HCT116 (cell line): ENCODE data around the gene DPYD. TPM values are rescaled to one million over a fixed set of nuclear protein-coding genes. Genes with fewer than 3 reads are reported as not detected.

Source experiments
- ATAC-seq: fragments of 200-7000 bp; cut with Tn5 transposase; 2 replicates; pipeline ENCODE4 v1.9.1; 2020; ENCODE audit warnings: mild to moderate bottlenecking, moderate library complexity
- BruUV-seq: library from RNA; stranded (reverse); fragments of 400-500 nt; replicated peaks from 2 replicates; lab custom pipeline; 2021; lab: Mats Ljungman, UMichigan
- CTCF ChIA-PET: fragments of 300-600 bp; sonication (Branson Sonifier 250); formaldehyde crosslinking; loops from one replicate; lab custom pipeline; 2021; ENCODE audit warnings: antibody characterized with exemption; lab: Charles Lee
- POLR2A ChIA-PET: fragments of 300-600, 350-600 bp; sonication (Branson Sonifier 250); formaldehyde crosslinking; loops from one replicate; lab custom pipeline; 2021; ENCODE audit warnings: antibody characterized with exemption; lab: Charles Lee
- RAD21 ChIA-PET, 2 experiments: fragments of 300-600 bp; sonication (Branson Sonifier 250); formaldehyde crosslinking; loops; one replicate each; lab custom pipeline; 2023; ENCODE audit warnings: low total read pairs in 2 of 2; ENCODE audit not compliant: uncharacterized antibody in 2 of 2, unreplicated experiment in 2 of 2, low non-redundant PET in 1 of 2; lab: Charles Lee
- DNase-seq: peaks from one replicate; pipeline ENCODE4 v3.0.0-alpha.2; 2010; ENCODE audit warnings: low read depth, low spot score
- H2AFZ ChIP-seq: fragments of 200-600 bp; shearing (Covaris generic), sonication (generic); 2 replicates; pipeline ENCODE4 v1.6.1; 2017; ENCODE audit warnings: low read depth, mixed run types, mixed read lengths, antibody characterized with exemption, low read length; ENCODE audit not compliant: poor library complexity, severe bottlenecking
- H3K27ac ChIP-seq: 2 replicates; pipeline ENCODE4 v1.5.1; 2012; ENCODE audit warnings: low read depth, low read length
- H3K27me3 ChIP-seq: fragments of 200-600 bp; sonication (generic); 2 replicates; pipeline ENCODE4 v1.6.1; 2016; ENCODE audit warnings: mixed run types, low read length, mixed read lengths; ENCODE audit not compliant: insufficient read depth
- H3K36me3 ChIP-seq, 2 experiments: fragments of 200-500 bp in 1 of 2; fragments of 200-600 bp in 1 of 2; sonication (Bioruptor generic) in 1 of 2; sonication (generic) in 1 of 2; 2 replicates each; pipeline versions ENCODE4 v1.5.1 to v1.6.1; 2014 to 2016; ENCODE audit warnings: low read length in 2 of 2, inconsistent platforms in 1 of 2, mixed read lengths in 1 of 2, mixed run types in 1 of 2; ENCODE audit not compliant: insufficient read depth in 2 of 2, control insufficient read depth in 1 of 2
- H3K4me1 ChIP-seq, 2 experiments: fragments of 200-600 bp in 1 of 2; sonication (generic) in 1 of 2; 2 replicates each; pipeline versions ENCODE4 v1.5.1 to v1.6.1; 2012 to 2017; ENCODE audit warnings: low read length in 2 of 2, inconsistent platforms in 1 of 2, mild to moderate bottlenecking in 1 of 2, mixed read lengths in 1 of 2, mixed run types in 1 of 2, moderate library complexity in 1 of 2; ENCODE audit not compliant: insufficient read depth in 2 of 2, control insufficient read depth in 1 of 2
- H3K4me2 ChIP-seq: fragments of 200-600 bp; sonication (generic); 2 replicates; pipeline ENCODE4 v1.6.1; 2017; ENCODE audit warnings: mixed run types, low read length, mixed read lengths
- H3K4me3 ChIP-seq, 2 experiments: fragments of 200-600 bp in 1 of 2; sonication (generic) in 1 of 2; replicated peaks in 1 of 2; 2 replicates each; pipeline ENCODE4 v1.5.1; 2011 to 2016; ENCODE audit warnings: low read length in 2 of 2, control low read depth in 1 of 2, low read depth in 1 of 2, mild to moderate bottlenecking in 1 of 2, mixed read lengths in 1 of 2, mixed run types in 1 of 2
- H3K79me2 ChIP-seq: fragments of 200-600 bp; sonication (generic); 2 replicates; pipeline ENCODE4 v1.6.1; 2017; ENCODE audit warnings: mild to moderate bottlenecking, mixed run types, low read length, moderate library complexity, mixed read lengths; ENCODE audit not compliant: insufficient read depth
- H3K9ac ChIP-seq: fragments of 200-600 bp; sonication (generic); 2 replicates; pipeline ENCODE4 v1.6.1; 2016; ENCODE audit warnings: low read length, mixed read lengths
- H3K9me2 ChIP-seq: fragments of 200-600 bp; sonication (generic), shearing (Covaris generic); 2 replicates; pipeline ENCODE4 v1.6.1; 2017; ENCODE audit warnings: mixed run types, mild to moderate bottlenecking, moderate library complexity; ENCODE audit not compliant: insufficient read depth
- H3K9me3 ChIP-seq, 2 experiments: fragments of 200-500 bp in 1 of 2; fragments of 200-600 bp in 1 of 2; sonication (Bioruptor generic) in 1 of 2; sonication (generic) in 1 of 2; 2 replicates each; pipeline ENCODE4 v1.6.1; 2014 to 2017; ENCODE audit warnings: low read length in 2 of 2, mixed read lengths in 2 of 2, inconsistent platforms in 1 of 2, low read depth in 1 of 2, mild to moderate bottlenecking in 1 of 2, mixed run types in 1 of 2, moderate library complexity in 1 of 2; ENCODE audit not compliant: control insufficient read depth in 1 of 2, insufficient read depth in 1 of 2
- H4K20me1 ChIP-seq: fragments of 200-600 bp; sonication (generic), shearing (Covaris generic); 2 replicates; pipeline ENCODE4 v1.6.1; 2017; ENCODE audit warnings: mixed run types, mild to moderate bottlenecking, moderate library complexity; ENCODE audit not compliant: insufficient read depth
- CBX3 ChIP-seq: IDR thresholded peaks from 2 replicates; pipeline ENCODE4 v1.6.1; 2012; ENCODE audit warnings: low read depth
- CEBPB ChIP-seq: IDR thresholded peaks from 2 replicates; pipeline ENCODE4 v1.6.1; 2012; ENCODE audit warnings: low read depth
- EGR1 ChIP-seq: IDR thresholded peaks from 2 replicates; pipeline ENCODE4 v1.6.1; 2012; ENCODE audit warnings: low read depth
- ELF1 ChIP-seq: IDR thresholded peaks from 2 replicates; pipeline ENCODE4 v1.6.1; 2012; ENCODE audit warnings: low read depth, borderline replicate concordance
- EZH2 ChIP-seq: fragments of 200-600 bp; sonication (generic); IDR thresholded peaks from 2 replicates; pipeline ENCODE4 v1.6.1; 2017; ENCODE audit warnings: antibody characterized with exemption, mixed run types
- EZH2phosphoT487 ChIP-seq: fragments of 200-600 bp; IDR thresholded peaks from 2 replicates; pipeline ENCODE4 v1.6.1; 2018; ENCODE audit warnings: antibody characterized with exemption, borderline replicate concordance
- JUND ChIP-seq: IDR thresholded peaks from 2 replicates; pipeline ENCODE4 v1.6.1; 2012
- POLR2AphosphoS5 ChIP-seq: IDR thresholded peaks from 2 replicates; pipeline ENCODE4 v1.6.1; 2011; ENCODE audit warnings: mild to moderate bottlenecking, low read depth, low read length, moderate library complexity
- SP1 ChIP-seq: IDR thresholded peaks from 2 replicates; pipeline ENCODE4 v1.6.1; 2012; ENCODE audit warnings: low read depth
- SRF ChIP-seq: IDR thresholded peaks from 2 replicates; pipeline ENCODE4 v1.6.1; 2012; ENCODE audit warnings: low read depth
- YY1 ChIP-seq: IDR thresholded peaks from 2 replicates; pipeline ENCODE4 v1.6.1; 2011; ENCODE audit warnings: low read length, low read depth, moderate library complexity, mild to moderate bottlenecking; ENCODE audit not compliant: insufficient replicate concordance; ENCODE audit errors: extremely low read depth
- ZBTB33 ChIP-seq: IDR thresholded peaks from 2 replicates; pipeline ENCODE4 v1.6.1; 2011; ENCODE audit warnings: mild to moderate bottlenecking, low read length, moderate library complexity; ENCODE audit not compliant: insufficient replicate concordance; ENCODE audit errors: extremely low read depth
- ZFX ChIP-seq: fragments of 450-650 bp; IDR thresholded peaks from 2 replicates; pipeline ENCODE4 v1.6.1; 2017
- ZNF274 ChIP-seq: fragments of 200-500 bp; sonication (Bioruptor generic); IDR thresholded peaks from 2 replicates; pipeline ENCODE4 v1.6.1; 2014; ENCODE audit warnings: mild to moderate bottlenecking, low read depth, low read length, inconsistent platforms
- intact Hi-C: fragments of 100-400 bp; cut with micrococcal nuclease; formaldehyde crosslinking; loops from 2 replicates; pipeline ENCODE4 v1.10.0; 2022
- total RNA-seq: library from RNA; stranded (reverse); gene quantifications from one replicate; pipeline ENCODE4 v1.2.1, GENCODE V29; 2021; ENCODE audit not compliant: unreplicated experiment
- TF ChIP-seq, protein P1 (sequence below): IDR thresholded peaks from 2 replicates; pipeline ENCODE4 v1.6.1; 2012; ENCODE audit warnings: low read depth

Gene DPYD
- total RNA-seq, 1 experiment from 2014 or later = 1.7 TPM

GRCh38 chr1:97711858-97712257, 209.0 kb downstream of the DPYD start:
- Histone ChIP-seq H3K27me3 (no peaks in the 10 kb centered on the region), H3K36me3 (no peaks in the 10 kb centered on the region), H3K79me2 (no peaks in the 10 kb centered on the region), H3K4me2 (no peak overlapping the region), H3K9me2 (no peaks in the 10 kb centered on the region), H4K20me1 (no peaks in the 10 kb centered on the region), H3K27ac (no peak overlapping the region), H2AFZ (no peak overlapping the region), H3K9me3 (no peaks in the 10 kb centered on the region), H3K4me3 (no peak overlapping the region), H3K9ac (no peak overlapping the region), H3K4me1 (no peaks in the 10 kb centered on the region)
- BruUV-seq = no TSS peak
- DNase-seq (no peak), ATAC-seq (no peak)
- ChIA-PET RAD21 (no interaction called here), POLR2A (no interaction called here), CTCF (no interaction called here)
- intact Hi-C loops = no loop called here
- TF ChIP-seq ELF1 (no peak), POLR2AphosphoS5 (no peak), CBX3 (no peak), ZFX (no peak), JUND (no peak), EZH2 (no peak), SP1 (no peak), CEBPB (no peak)

- no peak overlapping the region for H3K4me3 ChIP-seq
- no peaks in the 10 kb centered on the region for H3K36me3 ChIP-seq
- no peak overlapping the region for H3K27ac ChIP-seq
- no peak overlapping the region for H2AFZ ChIP-seq
- H3K79me2 ChIP-seq = no peaks in the 10 kb centered on the region
- no peaks in the 10 kb centered on the region for H3K4me1 ChIP-seq
- H3K9me3 ChIP-seq = no peaks in the 10 kb centered on the region
- H3K9me2 ChIP-seq = no peaks in the 10 kb centered on the region
- H4K20me1 ChIP-seq = no peaks in the 10 kb centered on the region
- no peak overlapping the region for H3K4me2 ChIP-seq
- no TSS peak for BruUV-seq
- ChIA-PET RAD21 (no interaction called here), CTCF (no interaction called here), POLR2A (no interaction called here)
- intact Hi-C loops = no loop called here
- no peaks in the 10 kb centered on the region for H3K27me3 ChIP-seq
- DNase-seq = no peak
- ATAC-seq = no peak
- TF ChIP-seq ZBTB33 = no peak
- TF ChIP-seq ZNF274 = no peak
- no peak for TF ChIP-seq SRF
- TF ChIP-seq ZFX = no peak
- TF ChIP-seq EZH2phosphoT487 = no peak
- TF ChIP-seq EGR1 = no peak
- TF ChIP-seq YY1 = no peak
- no peak for TF ChIP-seq SP1
- TF ChIP-seq, protein P1, sequence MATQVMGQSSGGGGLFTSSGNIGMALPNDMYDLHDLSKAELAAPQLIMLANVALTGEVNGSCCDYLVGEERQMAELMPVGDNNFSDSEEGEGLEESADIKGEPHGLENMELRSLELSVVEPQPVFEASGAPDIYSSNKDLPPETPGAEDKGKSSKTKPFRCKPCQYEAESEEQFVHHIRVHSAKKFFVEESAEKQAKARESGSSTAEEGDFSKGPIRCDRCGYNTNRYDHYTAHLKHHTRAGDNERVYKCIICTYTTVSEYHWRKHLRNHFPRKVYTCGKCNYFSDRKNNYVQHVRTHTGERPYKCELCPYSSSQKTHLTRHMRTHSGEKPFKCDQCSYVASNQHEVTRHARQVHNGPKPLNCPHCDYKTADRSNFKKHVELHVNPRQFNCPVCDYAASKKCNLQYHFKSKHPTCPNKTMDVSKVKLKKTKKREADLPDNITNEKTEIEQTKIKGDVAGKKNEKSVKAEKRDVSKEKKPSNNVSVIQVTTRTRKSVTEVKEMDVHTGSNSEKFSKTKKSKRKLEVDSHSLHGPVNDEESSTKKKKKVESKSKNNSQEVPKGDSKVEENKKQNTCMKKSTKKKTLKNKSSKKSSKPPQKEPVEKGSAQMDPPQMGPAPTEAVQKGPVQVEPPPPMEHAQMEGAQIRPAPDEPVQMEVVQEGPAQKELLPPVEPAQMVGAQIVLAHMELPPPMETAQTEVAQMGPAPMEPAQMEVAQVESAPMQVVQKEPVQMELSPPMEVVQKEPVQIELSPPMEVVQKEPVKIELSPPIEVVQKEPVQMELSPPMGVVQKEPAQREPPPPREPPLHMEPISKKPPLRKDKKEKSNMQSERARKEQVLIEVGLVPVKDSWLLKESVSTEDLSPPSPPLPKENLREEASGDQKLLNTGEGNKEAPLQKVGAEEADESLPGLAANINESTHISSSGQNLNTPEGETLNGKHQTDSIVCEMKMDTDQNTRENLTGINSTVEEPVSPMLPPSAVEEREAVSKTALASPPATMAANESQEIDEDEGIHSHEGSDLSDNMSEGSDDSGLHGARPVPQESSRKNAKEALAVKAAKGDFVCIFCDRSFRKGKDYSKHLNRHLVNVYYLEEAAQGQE = no peak
- no peak for TF ChIP-seq JUND
- no peak overlapping the region for H3K9ac ChIP-seq
These were observed 227.2 kb downstream of the DPYD start for GRCh38 chr1:97693601-97694000.
